Astrocyte of the cerebellum (primary cell): ENCODE measurements around the gene TPM2.

Experiments used
- DNase-seq: peaks from one replicate; pipeline ENCODE4 v3.0.0-alpha.2; 2011; ENCODE audit warnings: low read depth
- H3K4me3 ChIP-seq: 2 replicates; pipeline ENCODE4 v1.5.1; 2011; ENCODE audit warnings: mild to moderate bottlenecking, low read depth, low read length, moderate library complexity
- CTCF ChIP-seq: IDR thresholded peaks from 2 replicates; pipeline ENCODE4 v1.5.1; 2012; ENCODE audit warnings: low read length, low read depth, moderate library complexity, mild to moderate bottlenecking; ENCODE audit errors: missing control alignments
- in situ Hi-C: cut with HindIII; loops from 2 replicates; pipeline ENCODE4 v1.10.0; 2017; ENCODE audit warnings: low sequenced_read_pairs

The TPM2 gene

DNA sequence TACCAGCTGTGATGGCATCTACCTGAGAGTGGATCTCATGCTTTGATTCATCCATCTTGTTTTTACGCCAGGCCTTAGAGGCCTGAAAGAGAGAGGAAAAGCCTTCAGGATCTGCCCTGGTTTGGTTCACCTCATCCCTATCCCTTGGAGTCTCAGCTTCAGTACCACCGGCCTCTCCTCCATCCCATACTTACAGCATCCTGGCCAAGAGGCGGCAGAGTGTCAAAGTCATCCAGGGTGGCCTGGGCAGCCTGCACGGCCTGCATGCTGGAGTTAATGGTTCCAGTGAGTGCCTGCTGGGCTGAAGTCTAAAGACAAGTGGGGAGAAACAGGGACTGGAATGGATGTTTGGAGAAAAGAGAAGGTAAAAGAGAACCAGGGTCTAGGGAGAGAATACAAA, 29.8 kb upstream of the TPM2 start:
- in situ Hi-C loops = no loop called here
- TF ChIP-seq CTCF = no peak
- no peak overlapping the region for H3K4me3 ChIP-seq
- no peak for DNase-seq

- no peak for TF ChIP-seq CTCF
- in situ Hi-C loops = no loop called here
- H3K4me3 ChIP-seq = no peak overlapping the region
- DNase-seq = no peak
These were observed 29.2 kb upstream of the TPM2 start for GRCh38 chr9:35718721-35719511.

GRCh38 chr9:35717132-35717870, 27.6 kb upstream of the TPM2 start:
- in situ Hi-C loops = no loop called here
- no peak for TF ChIP-seq CTCF

GRCh38 chr9:35716230-35716629, 26.5 kb upstream of the TPM2 start:
- TF ChIP-seq CTCF = peak; percentile 25
- H3K4me3 ChIP-seq = no peak overlapping the region
- in situ Hi-C loops = no loop called here
- DNase-seq = no peak

More at GRCh38 chr9:35717132-35717870, 27.6 kb upstream of the TPM2 start:
- DNase-seq = no peak
- H3K4me3 ChIP-seq = no peak overlapping the region

DNA sequence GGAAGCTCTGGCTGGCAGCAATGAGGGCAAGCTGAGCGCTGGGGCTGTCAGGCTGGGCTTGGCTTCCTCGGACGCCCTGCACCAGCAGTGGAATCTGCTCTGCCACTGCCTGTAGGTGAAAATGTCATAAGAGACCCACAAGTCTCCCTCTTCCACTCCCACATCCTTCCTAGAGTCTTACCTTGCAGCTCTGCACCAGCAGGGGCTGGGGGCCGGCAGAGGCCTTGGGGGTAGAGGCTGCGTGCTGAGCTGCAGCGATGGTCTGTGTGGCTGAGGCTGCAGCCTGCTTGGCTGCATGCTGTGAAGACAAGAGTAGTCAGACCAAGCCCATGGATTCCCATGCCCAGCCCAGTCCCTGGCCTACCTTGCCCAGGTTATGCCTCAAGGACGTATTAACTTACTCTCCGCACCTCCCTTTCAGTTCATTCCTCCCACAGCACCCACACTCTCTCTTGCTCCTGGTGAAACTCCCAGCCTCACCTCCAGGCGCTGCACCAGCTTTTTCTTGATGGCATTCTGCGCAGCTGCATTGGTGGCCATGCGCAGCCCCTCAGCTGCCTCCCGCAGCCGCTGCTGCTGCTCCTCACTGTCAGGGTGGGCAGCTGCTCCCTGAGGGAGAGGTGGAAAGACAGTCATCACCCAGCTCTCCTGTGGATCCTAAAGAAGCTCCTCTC, 25.0 kb upstream of the TPM2 start:
- DNase-seq = no peak
- H3K4me3 ChIP-seq = no peak overlapping the region
- TF ChIP-seq CTCF = no peak
- in situ Hi-C loops = loop anchor here (5.0 kb wide), 1 partner anchor 37 kb away; no protein-coding TSS in a partner anchor

DNA sequence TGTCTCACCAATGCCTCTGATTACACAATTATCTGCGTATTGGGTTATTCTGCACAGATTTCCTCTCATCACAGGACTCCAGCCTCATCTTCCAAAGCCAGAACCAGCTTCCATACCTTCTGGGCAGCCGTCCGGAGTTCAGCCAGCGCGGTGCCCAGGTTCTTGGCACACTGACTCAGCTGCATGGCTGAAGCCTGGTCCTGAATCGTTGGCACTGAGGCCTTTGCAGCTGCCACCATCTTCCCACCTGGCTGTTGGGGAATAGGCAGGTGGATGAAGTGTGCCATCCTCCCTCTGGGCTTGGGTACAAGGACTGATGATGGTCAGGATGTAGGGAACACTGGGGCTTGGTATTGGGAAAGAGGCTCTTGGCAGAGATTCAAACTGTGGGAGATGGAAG, 24.4 kb upstream of the TPM2 start:
- in situ Hi-C loops = loop anchor here (5.0 kb wide), 1 partner anchor 37 kb away; no protein-coding TSS in a partner anchor

More for the DNA sequence above, 24.4 kb upstream of the TPM2 start:
- no peak for TF ChIP-seq CTCF
- H3K4me3 ChIP-seq = no peak overlapping the region
- DNase-seq = no peak
